Measurements from ENCODE around the gene UQCC2. TPM values are rescaled to one million over a fixed set of nuclear protein-coding genes. Genes with fewer than 3 reads are reported as not detected.

The UQCC2 gene
- total RNA-seq, 2 experiments from 2014 or later = 64.9 to 85.3 TPM

- H3K4me1 ChIP-seq (ENCODE audit: insufficient read depth, low read length, poor library complexity, severe bottlenecking) = no peaks in the 10 kb centered on the region
- CTCF ChIA-PET (ENCODE audit: unreplicated experiment) = no interaction called here
- no peaks in the 10 kb centered on the region for H3K79me2 ChIP-seq (ENCODE audit: insufficient read depth, low read depth, low read length)
- H2AFZ ChIP-seq (ENCODE audit: low read length) = no peak overlapping the region
- H3K9me3 ChIP-seq (ENCODE audit: low read length) = no peaks in the 10 kb centered on the region
- DNase-seq (ENCODE audit: low spot score) = no peak
- H3K9me2 ChIP-seq (ENCODE audit: insufficient read depth, low read length) = no peaks in the 10 kb centered on the region
- H4K20me1 ChIP-seq (ENCODE audit: insufficient read depth, low read length) = no peaks in the 10 kb centered on the region
- intact Hi-C loops (cut with micrococcal nuclease; ENCODE audit: unreplicated experiment) = no loop called here
- no peak overlapping the region for H3K4me3 ChIP-seq (ENCODE audit: low read depth, low read length, poor library complexity, severe bottlenecking)
- H3K27ac ChIP-seq (ENCODE audit: low read depth, low read length, poor library complexity, severe bottlenecking) = no peak overlapping the region
- BruUV-seq (replicated peaks) = no TSS peak
- peaks cover 99% of the 10 kb centered on the region for H3K36me3 ChIP-seq (ENCODE audit: insufficient read depth, low read length)
- TF ChIP-seq EZH2phosphoT487 (IDR thresholded peaks at IDR 0.05; ENCODE audit: borderline replicate concordance, low read depth, low read length) (no peak), CTCF (conservative IDR thresholded peaks at IDR 0.05; ENCODE audit: low read length) (no peak)
- POLR2A ChIA-PET = no interaction called here
- no peak overlapping the region for H3K4me2 ChIP-seq (ENCODE audit: low read length)
Observed at GRCh38 chr6:33689879-33690278, 21.6 kb downstream of the UQCC2 start.

GRCh38 chr6:33689148-33689494 lies 22.4 kb downstream of the UQCC2 start:
- no peak overlapping the region for H2AFZ ChIP-seq (ENCODE audit: low read length)
- H3K27ac ChIP-seq (ENCODE audit: low read depth, low read length, poor library complexity, severe bottlenecking) = no peak overlapping the region
- DNase-seq (ENCODE audit: low spot score) = no peak
- ChIA-PET CTCF (ENCODE audit: unreplicated experiment) (no interaction called here), POLR2A (no interaction called here)
- no peak overlapping the region for H3K4me3 ChIP-seq (ENCODE audit: low read depth, low read length, poor library complexity, severe bottlenecking)
- H3K4me2 ChIP-seq (ENCODE audit: low read length) = no peak overlapping the region
- no peaks in the 10 kb centered on the region for H3K79me2 ChIP-seq (ENCODE audit: insufficient read depth, low read depth, low read length)
- no TSS peak for BruUV-seq (replicated peaks)
- intact Hi-C loops (cut with micrococcal nuclease; ENCODE audit: unreplicated experiment) = no loop called here
- H3K9me2 ChIP-seq (ENCODE audit: insufficient read depth, low read length) = no peaks in the 10 kb centered on the region
- H4K20me1 ChIP-seq (ENCODE audit: insufficient read depth, low read length) = no peaks in the 10 kb centered on the region
- peaks cover 99% of the 10 kb centered on the region for H3K36me3 ChIP-seq (ENCODE audit: insufficient read depth, low read length)
- TF ChIP-seq EZH2phosphoT487 (IDR thresholded peaks at IDR 0.05; ENCODE audit: borderline replicate concordance, low read depth, low read length) = no peak
- TF ChIP-seq CTCF (conservative IDR thresholded peaks at IDR 0.05; ENCODE audit: low read length) = no peak
- H3K4me1 ChIP-seq (ENCODE audit: insufficient read depth, low read length, poor library complexity, severe bottlenecking) = no peaks in the 10 kb centered on the region
- no peaks in the 10 kb centered on the region for H3K9me3 ChIP-seq (ENCODE audit: low read length)

- Histone ChIP-seq H3K4me1 (ENCODE audit: insufficient read depth, low read length, poor library complexity, severe bottlenecking) (no peaks in the 10 kb centered on the region), H3K4me2 (ENCODE audit: low read length) (no peak overlapping the region), H3K27ac (ENCODE audit: low read depth, low read length, poor library complexity, severe bottlenecking) (no peak overlapping the region), H3K9me3 (ENCODE audit: low read length) (no peaks in the 10 kb centered on the region), H4K20me1 (ENCODE audit: insufficient read depth, low read length) (no peaks in the 10 kb centered on the region), H3K9me2 (ENCODE audit: insufficient read depth, low read length) (no peaks in the 10 kb centered on the region), H3K4me3 (ENCODE audit: low read depth, low read length, poor library complexity, severe bottlenecking) (no peak overlapping the region), H3K79me2 (ENCODE audit: insufficient read depth, low read depth, low read length) (no peaks in the 10 kb centered on the region), H3K36me3 (ENCODE audit: insufficient read depth, low read length) (peaks cover 99% of the 10 kb centered on the region), H2AFZ (ENCODE audit: low read length) (no peak overlapping the region)
- TF ChIP-seq CTCF (conservative IDR thresholded peaks at IDR 0.05; ENCODE audit: low read length) = no peak
- TF ChIP-seq EZH2phosphoT487 (IDR thresholded peaks at IDR 0.05; ENCODE audit: borderline replicate concordance, low read depth, low read length) = no peak
- POLR2A ChIA-PET = no interaction called here
- BruUV-seq (replicated peaks) = no TSS peak
- intact Hi-C loops (cut with micrococcal nuclease; ENCODE audit: unreplicated experiment) = no loop called here
- no peak for DNase-seq (ENCODE audit: low spot score)
- CTCF ChIA-PET (ENCODE audit: unreplicated experiment) = no interaction called here
Observed at GRCh38 chr6:33688451-33689147, 22.9 kb downstream of the UQCC2 start.
